Keratinocyte (primary cell): Measurements from ENCODE around the gene TK1. TPM values are rescaled to one million over a fixed set of nuclear protein-coding genes. Genes with fewer than 3 reads are reported as not detected.

Source experiments
- DNase-seq: peaks from one replicate; pipeline ENCODE4 v3.0.0-alpha.2; 2011; ENCODE audit warnings: low read depth, missing footprints, low spot score
- FAIRE-seq: peaks from 2 replicates; lab custom pipeline; 2011; peaks lifted over from hg19 to GRCh38; lab: Jason Lieb, UNC
- H2AFZ ChIP-seq: 2 replicates; pipeline ENCODE4 v1.6.0; 2012; ENCODE audit warnings: low read length, control low read depth, inconsistent platforms; ENCODE audit not compliant: control insufficient read depth
- H3K27ac ChIP-seq: 2 replicates; pipeline ENCODE4 v1.5.1; 2011; ENCODE audit warnings: low read length; ENCODE audit not compliant: control insufficient read depth, insufficient read depth
- H3K27me3 ChIP-seq: 3 replicates; pipeline ENCODE4 v1.6.0; 2011; ENCODE audit warnings: low read length; ENCODE audit not compliant: control insufficient read depth, insufficient read depth; ENCODE audit errors: extremely low read depth
- H3K36me3 ChIP-seq, 2 experiments: 2 replicates in 1 of 2; 3 replicates in 1 of 2; pipeline ENCODE4 v1.5.1; 2011; ENCODE audit warnings: low read length in 2 of 2, mild to moderate bottlenecking in 1 of 2; ENCODE audit not compliant: control insufficient read depth in 2 of 2, insufficient read depth in 2 of 2; ENCODE audit errors: extremely low read depth in 1 of 2
- H3K4me1 ChIP-seq: 3 replicates; pipeline ENCODE4 v1.5.1; 2011; ENCODE audit warnings: low read length; ENCODE audit not compliant: control insufficient read depth, insufficient read depth; ENCODE audit errors: extremely low read depth
- H3K4me2 ChIP-seq: 3 replicates; pipeline ENCODE4 v1.6.0; 2011; ENCODE audit warnings: low read depth, low read length; ENCODE audit not compliant: control insufficient read depth, insufficient read depth; ENCODE audit errors: extremely low read depth
- H3K4me3 ChIP-seq, 3 experiments: fragments of 200-600 bp in 1 of 3; sonication (generic) in 1 of 3; 2 replicates in 2 of 3; 3 replicates in 1 of 3; pipeline ENCODE4 v1.5.1; 2011 to 2016; ENCODE audit warnings: low read length in 3 of 3, mild to moderate bottlenecking in 3 of 3, control low read depth in 2 of 3, inconsistent platforms in 1 of 3, low read depth in 1 of 3, mixed read lengths in 1 of 3, mixed run types in 1 of 3, moderate library complexity in 1 of 3; ENCODE audit not compliant: control insufficient read depth in 2 of 3, insufficient read depth in 2 of 3; ENCODE audit errors: extremely low read depth in 1 of 3
- H3K79me2 ChIP-seq: 2 replicates; pipeline ENCODE4 v1.6.0; 2012; ENCODE audit warnings: low read length; ENCODE audit not compliant: control insufficient read depth, insufficient read depth
- H3K9ac ChIP-seq: 3 replicates; pipeline ENCODE4 v1.6.0; 2011; ENCODE audit warnings: low read length; ENCODE audit not compliant: control insufficient read depth, insufficient read depth; ENCODE audit errors: extremely low read depth
- H3K9me1 ChIP-seq: 3 replicates; pipeline ENCODE4 v1.6.0; 2011; ENCODE audit warnings: low read length; ENCODE audit not compliant: control insufficient read depth, insufficient read depth; ENCODE audit errors: extremely low read depth
- H3K9me3 ChIP-seq: 2 replicates; pipeline ENCODE4 v1.5.1; 2012; ENCODE audit warnings: low read depth, low read length; ENCODE audit not compliant: control insufficient read depth
- H4K20me1 ChIP-seq: 3 replicates; pipeline ENCODE4 v1.6.0; 2011; ENCODE audit warnings: low read length; ENCODE audit not compliant: control insufficient read depth, insufficient read depth; ENCODE audit errors: extremely low read depth
- EZH2 ChIP-seq: IDR thresholded peaks from one replicate; pipeline ENCODE4 v1.6.1; 2012; ENCODE audit warnings: inconsistent platforms, mild to moderate bottlenecking, low read length, moderate library complexity
- dilution Hi-C: fragments of 300-500 bp; cut with MboI; formaldehyde crosslinking; loops from one replicate; pipeline ENCODE4 v1.7.0; 2020; ENCODE audit warnings: low sequenced_read_pairs; ENCODE audit not compliant: extremely low pct_ligation_motif_present
- polyA plus RNA-seq, 5 experiments: library from polyadenylated mRNA; depleted of rRNA in 3 of 5; stranded (reverse) in 3 of 5; stranded (forward) in 1 of 5; unstranded in 1 of 5; fragments of >200 nt; gene quantifications; 1 replicate in 1 of 5; 2 replicates in 3 of 5; 3 replicates in 1 of 5; pipeline versions ENCODE4 v1.2.1 to v1.2.3, GENCODE V29; 2011 to 2012; ENCODE audit warnings: missing spikeins in 2 of 5, low read depth in 1 of 5, low replicate concordance in 1 of 5
- TF ChIP-seq, protein P1 (sequence below), 3 experiments: IDR thresholded peaks in 1 of 3; conservative IDR thresholded peaks in 1 of 3; optimal IDR thresholded peaks in 1 of 3; 2 replicates in 2 of 3; 3 replicates in 1 of 3; pipeline versions ENCODE3 to v1.5.1; 2011; ENCODE audit warnings: low read length in 3 of 3, mild to moderate bottlenecking in 3 of 3, moderate library complexity in 2 of 3, control low read depth in 1 of 3, inconsistent platforms in 1 of 3; ENCODE audit not compliant: insufficient read depth in 2 of 3; ENCODE audit errors: extremely low read depth in 1 of 3

TK1 gene
- polyA plus RNA-seq, 1 donor (not counting 4 experiments of a cell fraction or from before 2014, with no cell fraction given) = 21.8 TPM

DNA sequence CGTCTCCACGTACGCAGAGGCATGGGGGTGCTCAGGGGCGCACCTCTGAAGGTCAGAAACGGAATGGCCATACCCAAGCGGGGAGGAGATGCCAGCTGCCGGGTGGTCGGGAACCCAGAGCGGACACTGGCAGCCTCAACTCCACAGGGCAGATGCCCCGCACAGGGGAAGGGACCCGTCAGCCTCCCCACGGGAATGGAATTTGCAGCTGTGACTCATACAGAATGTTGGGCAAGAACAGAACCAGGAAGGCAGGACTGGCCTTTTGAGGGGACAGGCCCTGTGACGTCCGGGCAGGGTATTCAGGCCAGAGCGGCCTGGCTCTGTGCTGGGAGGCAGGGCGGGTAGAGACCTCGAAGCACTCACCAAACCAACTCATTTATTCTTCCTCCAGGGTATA, 7.5 kb downstream of the TK1 start:
- H4K20me1 ChIP-seq = no peaks in the 10 kb centered on the region
- DNase-seq (no peak), FAIRE-seq (no peak)
- dilution Hi-C loops = no loop called here
- H3K9ac ChIP-seq = no peak overlapping the region
- no peak overlapping the region for H3K4me2 ChIP-seq
- no peak for TF ChIP-seq EZH2
- TF ChIP-seq, protein P1, sequence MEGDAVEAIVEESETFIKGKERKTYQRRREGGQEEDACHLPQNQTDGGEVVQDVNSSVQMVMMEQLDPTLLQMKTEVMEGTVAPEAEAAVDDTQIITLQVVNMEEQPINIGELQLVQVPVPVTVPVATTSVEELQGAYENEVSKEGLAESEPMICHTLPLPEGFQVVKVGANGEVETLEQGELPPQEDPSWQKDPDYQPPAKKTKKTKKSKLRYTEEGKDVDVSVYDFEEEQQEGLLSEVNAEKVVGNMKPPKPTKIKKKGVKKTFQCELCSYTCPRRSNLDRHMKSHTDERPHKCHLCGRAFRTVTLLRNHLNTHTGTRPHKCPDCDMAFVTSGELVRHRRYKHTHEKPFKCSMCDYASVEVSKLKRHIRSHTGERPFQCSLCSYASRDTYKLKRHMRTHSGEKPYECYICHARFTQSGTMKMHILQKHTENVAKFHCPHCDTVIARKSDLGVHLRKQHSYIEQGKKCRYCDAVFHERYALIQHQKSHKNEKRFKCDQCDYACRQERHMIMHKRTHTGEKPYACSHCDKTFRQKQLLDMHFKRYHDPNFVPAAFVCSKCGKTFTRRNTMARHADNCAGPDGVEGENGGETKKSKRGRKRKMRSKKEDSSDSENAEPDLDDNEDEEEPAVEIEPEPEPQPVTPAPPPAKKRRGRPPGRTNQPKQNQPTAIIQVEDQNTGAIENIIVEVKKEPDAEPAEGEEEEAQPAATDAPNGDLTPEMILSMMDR (optimal IDR thresholded peaks at IDR 0.05 in 1 of 3, IDR thresholded peaks at IDR 0.05 in 1 of 3, conservative IDR thresholded peaks at IDR 0.05 in 1 of 3; ENCODE audit: extremely low read depth in 1 of 3, insufficient read depth in 2 of 3, low read length in 3 of 3) = no peak
- H3K4me1 ChIP-seq = no peaks in the 10 kb centered on the region
- H3K4me3 ChIP-seq = no peak overlapping the region
- H3K36me3 ChIP-seq = peaks cover 3 to 26% of the 10 kb centered on the region in 2 experiments
- no peak overlapping the region for H2AFZ ChIP-seq
- H3K79me2 ChIP-seq = peaks cover 5% of the 10 kb centered on the region
- H3K27me3 ChIP-seq = no peaks in the 10 kb centered on the region
- H3K27ac ChIP-seq = no peak overlapping the region
- no peaks in the 10 kb centered on the region for H3K9me3 ChIP-seq
- no peaks in the 10 kb centered on the region for H3K9me1 ChIP-seq

DNA sequence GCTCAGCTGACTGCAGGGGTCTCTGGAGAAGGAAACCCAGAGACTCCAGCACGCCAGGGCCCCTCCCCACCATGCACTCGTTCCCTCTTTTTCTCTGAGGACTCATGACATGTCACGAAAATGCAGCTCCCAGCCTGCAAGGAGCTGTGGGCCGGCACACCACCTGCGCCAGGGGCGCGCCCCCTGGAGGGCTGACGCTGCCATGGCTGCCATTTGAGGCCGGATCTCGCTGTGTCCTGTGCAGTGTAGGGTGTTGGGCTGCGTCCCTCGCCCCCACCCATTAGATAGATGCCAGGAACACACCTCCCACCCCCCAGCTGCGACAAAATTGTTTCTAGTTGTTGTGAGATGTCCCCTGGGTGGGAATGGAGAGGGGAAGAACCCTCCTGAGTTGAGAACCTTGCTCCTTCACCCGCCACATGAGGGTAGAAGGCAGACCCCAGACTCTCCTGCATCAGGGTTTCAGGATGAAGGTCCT, 10.3 kb downstream of the TK1 start:
- TF ChIP-seq, protein P1 (optimal IDR thresholded peaks at IDR 0.05 in 1 of 3, IDR thresholded peaks at IDR 0.05 in 1 of 3, conservative IDR thresholded peaks at IDR 0.05 in 1 of 3; ENCODE audit: extremely low read depth in 1 of 3, insufficient read depth in 2 of 3, low read length in 3 of 3) = peak; percentile 91 to 99 (median 99)
- no peak for TF ChIP-seq EZH2
- no peak for FAIRE-seq
- peaks cover 13% of the 10 kb centered on the region for H3K4me1 ChIP-seq
- H3K4me2 ChIP-seq = no peak overlapping the region
- H3K4me3 ChIP-seq = no peak overlapping the region
- H3K9me1 ChIP-seq = no peaks in the 10 kb centered on the region
- no peak for DNase-seq
- H2AFZ ChIP-seq = no peak overlapping the region
- H3K9me3 ChIP-seq = no peaks in the 10 kb centered on the region
- H3K9ac ChIP-seq = no peak overlapping the region
- no peak overlapping the region for H3K27ac ChIP-seq
- peaks cover 13 to 32% of the 10 kb centered on the region in 2 experiments for H3K36me3 ChIP-seq
- no peaks in the 10 kb centered on the region for H3K79me2 ChIP-seq
- dilution Hi-C loops = no loop called here
- H3K27me3 ChIP-seq = no peaks in the 10 kb centered on the region
- H4K20me1 ChIP-seq = no peaks in the 10 kb centered on the region
